Right cardiac atrium (tissue), 5 donors: ENCODE data around the gene CHADL. TPM values are rescaled to one million over a fixed set of nuclear protein-coding genes. Genes with fewer than 3 reads are reported as not detected.
A peak's percentile ranks its signal among the peaks of the same experiment; 100 is the strongest.

Experiments
- ATAC-seq, 2 donors: fragments of 200-7000 bp; cut with Tn5 transposase; one replicate each; pipeline versions ENCODE4 v1.8.0 to v1.9.1; 2020; ENCODE audit warnings: moderate library complexity in 2 of 2, mild to moderate bottlenecking in 1 of 2
- DNase-seq, 3 donors: peaks; one replicate each; pipeline ENCODE4 v3.0.0-alpha.2; 2020
- H3K27ac ChIP-seq: one replicate; pipeline ENCODE4 v1.5.1; 2013; ENCODE audit warnings: mild to moderate bottlenecking, low read length, control low read depth, moderate library complexity
- H3K27me3 ChIP-seq: one replicate; pipeline ENCODE4 v1.6.1; 2013; ENCODE audit not compliant: control insufficient read depth, insufficient read depth
- H3K4me1 ChIP-seq: one replicate; pipeline ENCODE4 v1.6.1; 2013; ENCODE audit warnings: low read length; ENCODE audit not compliant: control insufficient read depth, insufficient read depth
- H3K4me3 ChIP-seq: one replicate; pipeline ENCODE4 v1.5.1; 2013; ENCODE audit warnings: low read length, control low read depth
- H3K9me3 ChIP-seq: one replicate; pipeline ENCODE4 v1.6.1; 2013; ENCODE audit warnings: low read length; ENCODE audit not compliant: control insufficient read depth
- WGBS: extraction: QIAGEN DNeasy Blood & Tissue Kit; methylation state at CpG from one replicate; pipeline ENCODE4 v1.1.7; 2013; 5-methylcytosine and 5-hydroxymethylcytosine counted together
- intact Hi-C, 4 donors: fragments of 100-400 bp; cut with DNase I; formaldehyde crosslinking; loops; one replicate each; pipeline versions ENCODE4 v1.11.0 to v1.14.0; 2022 to 2023
- polyA plus RNA-seq: library from polyadenylated mRNA; stranded (reverse); fragments of 200-250 nt; gene quantifications from one replicate; pipeline ENCODE4 v1.2.3, GENCODE V29; 2013
- total RNA-seq, 4 donors: library from RNA; stranded (reverse); fragmentation: NEBNext Ultra II Directional; extraction: Animal tissue kit (Norgen Biotek cat#: 25700); gene quantifications; one replicate each; pipeline ENCODE4 v1.2.1, GENCODE V29; 2021
- donor health status: healthy with polysubstance abuse.
- donor health status: DM: no; HTN: yes; CAD: no.
- donor health status: DM: no; HTN: no; CAD: no.
- donor health status: DM: no; HTN: yes; CAD: no; lungs with severe emphysema.
- donor health status: DM: yes; HTN: yes; CAD: no.

CHADL gene
- total and polyA plus RNA-seq, 5 donors, result 15.5 to 39.2 (median 24.2) TPM

DNA sequence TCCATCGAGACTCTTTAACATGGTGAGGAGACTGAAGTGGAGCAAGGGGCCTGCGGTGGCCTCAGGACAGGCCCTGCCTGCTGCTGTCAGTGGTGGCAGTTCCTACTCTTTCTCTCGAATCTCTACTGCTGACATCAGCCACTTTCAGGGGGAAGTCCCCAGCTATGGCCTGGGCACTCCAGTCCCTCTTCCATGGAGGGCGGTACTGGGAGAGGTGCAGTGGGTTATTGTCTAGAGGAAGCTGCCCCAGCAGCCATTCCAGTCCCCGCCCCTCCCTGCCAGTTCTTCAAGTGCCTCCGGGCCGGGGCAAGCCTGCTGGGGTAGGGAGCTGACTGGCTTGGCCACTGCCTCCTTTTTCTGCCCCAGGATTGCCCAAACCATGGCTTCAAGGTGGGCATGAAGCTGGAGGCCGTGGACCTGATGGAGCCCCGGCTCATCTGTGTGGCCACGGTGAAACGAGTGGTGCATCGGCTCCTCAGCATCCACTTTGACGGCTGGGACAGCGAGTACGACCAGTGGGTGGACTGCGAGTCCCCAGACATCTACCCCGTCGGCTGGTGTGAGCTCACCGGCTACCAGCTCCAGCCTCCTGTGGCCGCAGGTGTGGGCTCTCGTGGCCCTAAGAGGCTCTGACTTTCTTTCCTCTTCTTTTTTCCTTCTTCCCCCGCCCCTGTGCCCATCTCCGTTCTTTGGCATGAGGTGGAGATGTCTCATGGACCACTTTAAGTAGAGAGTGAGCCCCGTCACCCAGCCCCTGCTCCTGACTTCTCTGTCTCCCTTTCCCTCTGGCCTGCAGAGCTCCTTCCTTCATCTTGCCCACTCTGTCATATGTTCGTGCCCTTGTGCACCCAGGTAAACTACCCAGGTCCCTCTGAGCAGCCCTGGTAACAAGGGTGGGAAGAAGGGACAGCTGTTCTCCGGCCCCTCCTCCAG lies 13.7 kb downstream of the CHADL start:
- Histone ChIP-seq H3K4me3 (no peak overlapping the region), H3K9me3 (no peaks in the 10 kb centered on the region), H3K27ac (no peak overlapping the region), H3K27me3 (no peaks in the 10 kb centered on the region), H3K4me1 (peaks cover 4% of the 10 kb centered on the region)
- DNase-seq (peak in 2 of 3 donors; percentile 79 to 80), ATAC-seq (peak; percentile 19 to 20)
- WGBS, result 93% methylated on average over 26 of the region's 26 CpGs
- intact Hi-C loops, result no loop called here

DNA sequence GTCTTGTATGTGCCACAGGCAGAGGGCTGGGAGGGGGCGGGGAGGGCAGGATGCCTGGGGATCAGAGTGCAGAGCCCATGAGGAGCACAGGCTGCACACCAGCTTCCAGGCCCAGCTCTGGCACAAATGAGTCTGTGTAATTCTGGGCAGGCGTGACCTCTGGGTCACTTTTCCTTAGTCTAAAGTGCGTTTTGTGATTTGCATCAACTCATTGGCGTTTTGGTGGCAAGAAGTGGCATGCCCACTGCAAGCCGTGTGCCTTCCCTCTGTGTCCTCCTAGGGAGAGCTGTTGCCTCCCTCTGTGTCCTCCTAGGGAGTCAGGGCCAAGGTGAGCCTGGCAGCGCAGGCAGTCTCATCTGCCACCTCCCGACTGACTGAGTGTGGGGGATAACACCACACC lies 17.2 kb downstream of the CHADL start:
- no peaks in the 10 kb centered on the region for H3K4me1 ChIP-seq
- no peak overlapping the region for H3K4me3 ChIP-seq
- DNase-seq (no peak), ATAC-seq (no peak)
- H3K27ac ChIP-seq, result no peak overlapping the region
- H3K27me3 ChIP-seq, result no peaks in the 10 kb centered on the region
- H3K9me3 ChIP-seq, result no peaks in the 10 kb centered on the region
- 85% methylated on average over 7 of the region's 7 CpGs for WGBS
- intact Hi-C loops, result no loop called here

DNA sequence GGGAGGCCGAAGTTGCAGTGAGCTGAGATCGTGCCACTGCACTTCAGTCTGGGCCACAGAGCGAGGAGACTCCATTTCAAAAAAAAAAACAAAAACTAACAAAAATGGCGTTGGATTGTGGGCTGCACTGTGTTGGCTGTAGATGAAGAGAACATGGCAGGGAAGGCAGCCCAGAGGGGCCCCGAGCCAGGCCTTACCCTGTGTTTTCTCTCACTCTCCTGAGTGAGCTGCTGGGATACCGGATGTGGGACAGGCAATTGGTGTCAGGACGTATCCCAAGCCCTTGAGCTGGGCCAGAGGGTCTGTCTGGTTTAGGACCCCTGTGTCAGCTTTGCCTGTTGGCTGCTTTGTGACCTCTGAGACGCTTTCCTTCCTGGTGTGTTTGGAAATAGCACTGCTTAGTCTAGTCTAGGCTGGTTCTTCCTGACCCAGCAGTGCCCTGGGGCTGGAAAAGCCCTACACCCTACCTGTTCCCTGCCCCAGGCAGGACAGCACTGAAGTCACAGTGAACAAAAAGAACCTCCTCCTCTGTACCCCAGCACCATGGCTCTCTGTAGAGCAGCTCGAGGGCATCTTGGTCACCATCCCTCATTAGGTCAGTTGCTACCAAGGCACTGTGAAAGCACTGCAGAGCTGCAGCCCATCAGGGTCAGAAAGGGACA lies 17.8 kb downstream of the CHADL start:
- intact Hi-C loops, result no loop called here
- Histone ChIP-seq H3K4me3 (no peak overlapping the region), H3K4me1 (no peaks in the 10 kb centered on the region), H3K9me3 (no peaks in the 10 kb centered on the region), H3K27ac (no peak overlapping the region), H3K27me3 (no peaks in the 10 kb centered on the region)
- DNase-seq (no peak), ATAC-seq (no peak)
- 90% methylated on average over 9 of the region's 9 CpGs for WGBS

DNA sequence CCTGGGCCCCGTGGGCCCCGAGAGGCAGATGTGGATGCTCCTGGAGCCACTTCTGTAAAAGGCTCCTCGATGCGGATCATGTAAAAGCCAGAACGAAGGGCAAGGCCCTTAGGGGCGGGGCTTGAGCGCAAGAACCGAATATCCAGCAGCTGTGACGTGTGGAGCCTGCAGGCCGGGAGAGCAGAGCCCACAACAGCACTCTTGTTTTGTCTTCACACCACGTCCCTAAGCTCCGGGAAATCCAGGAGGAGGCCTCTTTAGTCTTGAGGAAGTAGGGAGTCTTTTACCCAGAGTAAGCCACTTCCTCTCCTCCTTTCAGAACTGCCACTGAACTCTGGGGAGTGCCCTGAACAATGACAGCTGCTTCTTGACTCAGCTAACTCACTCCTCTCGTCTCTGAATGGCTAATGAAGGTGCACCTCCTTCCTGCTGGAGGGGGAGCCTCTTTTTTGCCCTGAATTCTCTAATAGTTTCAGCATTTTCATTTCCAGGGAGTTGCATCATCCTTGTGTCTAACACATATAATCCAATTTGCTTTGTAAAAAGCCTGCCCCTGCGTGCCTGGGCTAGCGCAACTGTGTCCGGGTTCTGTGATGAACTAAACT lies 23.1 kb downstream of the CHADL start:
- Histone ChIP-seq H3K27me3 (no peaks in the 10 kb centered on the region), H3K4me3 (no peak overlapping the region), H3K9me3 (no peaks in the 10 kb centered on the region), H3K4me1 (no peaks in the 10 kb centered on the region), H3K27ac (peak overlapping the region; percentile 50)
- WGBS, result 31% methylated on average over 16 of the region's 16 CpGs
- intact Hi-C loops, result no loop called here
- DNase-seq (peak; percentile 85 to 94 (median 89)), ATAC-seq (peak; percentile 91 to 92)

DNA sequence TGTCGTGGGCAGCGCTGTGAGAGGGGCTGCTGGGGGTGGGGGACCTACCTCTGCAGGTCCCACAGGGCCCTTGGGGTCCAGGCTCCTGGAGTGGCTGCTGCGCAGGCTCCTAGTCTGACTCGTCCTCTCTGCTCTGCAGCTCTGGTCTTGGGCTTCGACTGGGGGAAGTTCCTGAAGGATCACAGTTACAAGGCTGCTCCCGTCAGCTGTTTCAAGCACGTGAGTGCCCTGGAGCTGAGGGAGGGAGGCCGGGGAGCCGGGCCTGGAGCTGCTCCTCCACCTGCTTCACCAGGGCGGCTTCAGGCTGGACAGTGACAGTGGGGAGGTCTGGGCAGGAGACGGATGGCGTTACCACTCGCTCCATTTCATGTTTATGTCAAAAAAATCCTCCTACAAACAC lies 23.7 kb downstream of the CHADL start:
- ATAC-seq, result peak; percentile 18 to 34
- WGBS, result 67% methylated on average over 13 of the region's 13 CpGs

DNA sequence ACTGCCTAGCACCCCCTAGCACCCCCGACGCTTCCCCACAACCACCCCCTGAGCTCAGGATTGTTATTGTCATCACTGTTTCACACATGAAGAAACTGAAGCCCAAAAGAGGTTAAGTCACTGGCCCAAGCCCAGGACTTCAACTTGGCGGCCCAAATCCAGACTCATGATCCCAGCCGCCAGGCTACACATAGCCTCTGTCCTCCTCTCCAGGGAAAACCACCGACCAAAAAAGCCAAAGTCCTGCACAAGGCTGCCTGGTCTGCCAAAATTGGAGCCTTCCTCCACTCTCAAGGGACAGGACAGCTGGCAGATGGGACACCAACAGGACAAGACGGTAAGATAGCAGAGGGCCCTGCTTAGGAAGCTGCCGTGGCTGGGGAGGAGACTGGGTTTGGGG lies 24.8 kb downstream of the CHADL start:
- Histone ChIP-seq H3K4me1 (no peaks in the 10 kb centered on the region), H3K9me3 (no peaks in the 10 kb centered on the region), H3K27me3 (no peaks in the 10 kb centered on the region), H3K27ac (peak overlapping the region; percentile 61), H3K4me3 (no peak overlapping the region)
- ATAC-seq (peak in 1 of 2 donors; percentile 12), DNase-seq (peak in 1 of 3 donors; percentile 70)
- WGBS, result 66% methylated on average over 7 of the region's 7 CpGs
- intact Hi-C loops, result no loop called here

More for the DNA sequence above, 23.7 kb downstream of the CHADL start:
- no peak overlapping the region for H3K4me3 ChIP-seq
- intact Hi-C loops, result no loop called here
- H3K27me3 ChIP-seq, result no peaks in the 10 kb centered on the region
- H3K27ac ChIP-seq, result peak overlapping the region; percentile 50
- H3K9me3 ChIP-seq, result no peaks in the 10 kb centered on the region
- peak in 1 of 3 donors; percentile 65 for DNase-seq
- no peaks in the 10 kb centered on the region for H3K4me1 ChIP-seq

DNA sequence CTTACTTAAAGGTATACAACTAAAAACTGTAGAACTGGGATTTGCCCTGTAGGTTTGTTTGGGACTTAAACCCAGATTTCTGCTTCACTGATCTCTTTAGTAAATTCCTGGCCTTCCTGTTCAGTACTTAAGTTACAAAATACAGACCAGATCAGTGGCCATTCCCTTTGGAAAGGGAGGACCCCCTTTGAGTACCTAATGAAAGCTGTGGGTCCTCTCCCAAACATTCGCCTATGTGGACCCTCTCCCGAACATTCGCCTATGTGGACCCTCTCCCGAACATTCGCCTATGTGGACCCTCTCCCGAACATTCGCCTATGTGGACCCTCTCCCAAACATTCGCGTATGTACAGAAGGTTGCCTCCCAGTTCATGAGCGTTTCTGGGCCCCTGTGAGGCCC lies 25.3 kb downstream of the CHADL start:
- no peak for DNase-seq
- ATAC-seq, result no peak
- H3K4me3 ChIP-seq, result no peak overlapping the region

DNA sequence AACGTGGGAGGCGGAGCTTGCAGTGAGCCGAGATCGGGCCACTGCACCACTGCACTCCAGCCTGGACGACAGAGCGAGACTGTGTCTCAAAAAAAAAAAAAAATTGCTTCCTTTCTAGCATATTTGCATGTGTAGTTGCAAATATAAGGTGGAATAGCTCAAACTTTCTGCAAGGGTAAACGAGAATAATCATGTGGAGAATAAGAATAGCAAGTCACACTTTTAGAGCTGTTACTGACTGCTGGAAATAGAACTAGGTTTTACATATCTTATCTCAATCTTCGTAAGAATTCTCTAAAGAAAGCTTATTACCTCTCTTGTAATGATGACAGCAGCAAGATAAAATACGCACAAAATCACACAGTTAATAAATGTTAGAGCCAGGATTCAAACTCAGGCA lies 34.0 kb downstream of the CHADL start:
- DNase-seq (no peak), ATAC-seq (no peak)
- Histone ChIP-seq H3K4me3 (no peak overlapping the region), H3K27me3 (no peaks in the 10 kb centered on the region), H3K9me3 (no peaks in the 10 kb centered on the region), H3K4me1 (no peaks in the 10 kb centered on the region), H3K27ac (no peak overlapping the region)
- 89% methylated on average over 9 of the region's 9 CpGs for WGBS
- intact Hi-C loops, result no loop called here

More for the DNA sequence above, 25.3 kb downstream of the CHADL start:
- Histone ChIP-seq H3K9me3 (no peaks in the 10 kb centered on the region), H3K4me1 (no peaks in the 10 kb centered on the region), H3K27ac (no peak overlapping the region), H3K27me3 (no peaks in the 10 kb centered on the region)
- WGBS, result 97% methylated on average over 10 of the region's 10 CpGs
- intact Hi-C loops, result no loop called here

DNA sequence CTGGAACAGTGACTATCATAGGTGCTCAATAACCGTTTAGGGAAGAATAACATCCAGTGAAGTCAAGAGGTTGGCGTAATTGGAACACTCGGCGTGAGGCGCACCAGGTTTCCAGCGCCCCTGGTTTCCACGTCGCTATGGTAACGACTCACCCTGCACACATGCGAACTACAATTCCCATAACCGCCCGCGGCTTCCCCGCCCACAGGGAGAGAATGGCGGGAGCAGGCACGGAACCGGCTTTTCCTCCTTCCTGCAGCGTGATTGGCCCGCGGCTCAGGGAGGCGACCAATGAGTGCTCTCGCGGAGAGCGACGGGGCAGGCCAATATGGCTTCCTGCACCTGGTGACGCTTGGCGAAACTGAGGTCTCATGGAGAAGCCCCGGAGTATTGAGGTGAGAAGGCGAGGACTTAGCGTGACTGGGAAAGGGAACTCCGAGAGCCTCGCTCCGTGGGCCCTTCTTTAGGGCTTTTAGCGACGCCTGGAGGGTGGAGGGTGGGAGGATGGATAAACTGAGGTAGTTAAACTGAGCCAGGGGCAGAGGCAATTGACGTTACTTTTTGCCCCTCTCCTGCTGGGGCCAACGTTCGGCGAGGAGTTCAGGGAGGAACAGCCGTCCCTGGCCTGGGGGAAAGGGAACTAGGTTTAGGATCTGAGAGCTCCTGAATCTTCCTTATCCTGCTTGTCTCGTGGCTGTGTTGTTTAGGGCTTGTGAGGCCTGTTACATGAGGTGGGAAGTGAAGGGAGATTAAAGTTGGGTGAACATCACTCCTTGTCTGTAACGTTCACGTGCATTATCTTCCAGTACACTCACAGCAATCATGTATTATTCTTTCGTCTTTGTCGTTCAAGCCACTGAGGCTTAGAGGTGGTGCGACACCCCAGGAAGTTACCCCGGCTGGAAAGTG lies 35.5 kb downstream of the CHADL start, which contains the start of gene L3MBTL2:
L3MBTL2 (plus strand) TSS at position 321 of the 909 bp plus-strand sequence; CDS start at position 372, 51 bp downstream.
- 2% methylated on average over 47 of the region's 47 CpGs for WGBS
- H3K27ac ChIP-seq, result peak within 1 kb of the TSS; percentile 77
- no peaks in the 10 kb centered on the region for H3K4me1 ChIP-seq
- peak within 1 kb of the TSS; percentile 69 for H3K4me3 ChIP-seq
- intact Hi-C loops, result no loop called here
- H3K27me3 ChIP-seq, result no peaks in the 10 kb centered on the region
- DNase-seq, result peak; percentile 98 to 99 (median 99)
- peak; percentile 100 for ATAC-seq
- H3K9me3 ChIP-seq, result no peaks in the 10 kb centered on the region

DNA sequence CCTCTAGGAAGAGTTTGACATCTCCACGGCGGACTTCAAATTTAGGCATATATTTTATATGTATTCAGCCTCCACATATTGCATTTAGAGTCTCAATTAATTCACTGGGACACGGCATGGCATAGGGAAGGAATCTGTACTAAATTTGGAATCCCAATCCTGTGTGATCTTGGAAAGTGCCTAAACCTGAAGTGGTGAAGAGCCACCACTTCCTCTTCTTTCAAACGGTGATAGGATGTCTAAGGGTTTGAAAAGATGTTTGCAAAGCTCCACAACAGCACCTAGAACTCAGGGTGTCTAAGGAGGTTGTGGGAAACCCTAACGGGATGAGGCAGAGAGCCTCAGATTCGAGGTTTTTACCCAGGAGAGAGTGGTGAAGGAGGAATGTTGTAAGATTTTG lies 36.7 kb downstream of the CHADL start:
- ATAC-seq, result no peak
- 63% methylated on average over 6 of the region's 6 CpGs for WGBS
- intact Hi-C loops, result no loop called here
- no peaks in the 10 kb centered on the region for H3K27me3 ChIP-seq
- no peak overlapping the region for H3K4me3 ChIP-seq
- no peak overlapping the region for H3K27ac ChIP-seq
- H3K4me1 ChIP-seq, result no peaks in the 10 kb centered on the region
- no peak for DNase-seq
- no peaks in the 10 kb centered on the region for H3K9me3 ChIP-seq
